Endodermal cell (in vitro differentiated cells): Measurements from ENCODE around the gene CR2. TPM values are rescaled to one million over a fixed set of nuclear protein-coding genes. Genes with fewer than 3 reads are reported as not detected.

Experiments
- DNase-seq: peaks from one replicate; pipeline ENCODE4 v3.0.0-alpha.2; 2017
- H3K27ac ChIP-seq: 2 replicates; pipeline ENCODE4 v1.5.1; 2013; ENCODE audit warnings: mild to moderate bottlenecking, low read depth, low read length, moderate library complexity
- H3K27me3 ChIP-seq: 2 replicates; pipeline ENCODE4 v1.6.1; 2013; ENCODE audit warnings: mild to moderate bottlenecking, low read length, moderate library complexity; ENCODE audit not compliant: insufficient read depth, control insufficient read depth, poor library complexity, severe bottlenecking
- H3K36me3 ChIP-seq: 2 replicates; pipeline ENCODE4 v1.7.0; 2013; ENCODE audit warnings: mild to moderate bottlenecking, low read length, moderate library complexity; ENCODE audit not compliant: control insufficient read depth, insufficient read depth
- H3K4me1 ChIP-seq: one replicate; pipeline ENCODE4 v1.7.0; 2013; ENCODE audit warnings: low read length; ENCODE audit not compliant: control insufficient read depth, insufficient read depth
- H3K4me3 ChIP-seq: 2 replicates; pipeline ENCODE4 v1.5.1; 2013; ENCODE audit warnings: mild to moderate bottlenecking, low read length, moderate library complexity
- H3K9ac ChIP-seq: 2 replicates; pipeline ENCODE4 v1.6.1; 2013; ENCODE audit warnings: mild to moderate bottlenecking, low read length, moderate library complexity; ENCODE audit not compliant: poor library complexity, severe bottlenecking; ENCODE audit errors: extremely low read depth
- H3K9me3 ChIP-seq: 2 replicates; pipeline ENCODE4 v1.6.1; 2013; ENCODE audit warnings: mild to moderate bottlenecking, low read length, moderate library complexity; ENCODE audit not compliant: control insufficient read depth
- H3K27ac Mint-ChIP-seq: 2 replicates; pipeline ENCODE4 v1.8.0; 2020; ENCODE audit warnings: mixed read lengths
- H3K27me3 Mint-ChIP-seq: 2 replicates; pipeline ENCODE4 v1.8.0; 2021; ENCODE audit warnings: mild to moderate bottlenecking, mixed read lengths; ENCODE audit not compliant: insufficient read depth
- H3K36me3 Mint-ChIP-seq: 2 replicates; pipeline ENCODE4 v1.8.0; 2020; ENCODE audit warnings: low read depth, mixed read lengths
- H3K4me1 Mint-ChIP-seq: 2 replicates; pipeline ENCODE4 v1.8.0; 2020; ENCODE audit warnings: mixed read lengths
- H3K4me3 Mint-ChIP-seq: 2 replicates; pipeline ENCODE4 v1.8.0; 2020; ENCODE audit warnings: mild to moderate bottlenecking, moderate library complexity, mixed read lengths
- H3K9me3 Mint-ChIP-seq: 2 replicates; pipeline ENCODE4 v1.8.0; 2020; ENCODE audit warnings: mild to moderate bottlenecking, mixed read lengths
- WGBS, 2 experiments: methylation state at CpG; one replicate each; pipeline versions ENCODE4 v1.1.5 to v1.1.7; 2013; ENCODE audit warnings: missing lambda C conversion rate in 2 of 2, mixed read lengths in 1 of 2; ENCODE audit not compliant: insufficient coverage in 1 of 2, insufficient read length in 1 of 2; 5-methylcytosine and 5-hydroxymethylcytosine counted together
- total RNA-seq, 2 donors: library from RNA; stranded (reverse); fragmentation: NEBNext Ultra II Directional in 1 of 2; extraction: Animal tissue kit (Norgen Biotek cat#: 25700) in 1 of 2; gene quantifications; 2 replicates in 1 of 2; 3 replicates in 1 of 2; pipeline ENCODE4 v1.2.1, GENCODE V29; 2021
- TF ChIP-seq, protein P1 (sequence below): fragments of 200-600 bp; sonication (generic); conservative IDR thresholded peaks from 2 replicates; pipeline ENCODE4 v1.5.0; 2021; ENCODE audit warnings: antibody characterized with exemption, mild to moderate bottlenecking

CR2 gene
- total RNA-seq, 2 donors from 2014 or later: 0.48 to 2.1 TPM

- H3K4me3 ChIP-seq: peak overlapping the region; percentile 76
- H3K27me3 ChIP-seq: peaks cover 98% of the 10 kb centered on the region
- no peaks in the 10 kb centered on the region for H3K36me3 ChIP-seq
- TF ChIP-seq, protein P1, sequence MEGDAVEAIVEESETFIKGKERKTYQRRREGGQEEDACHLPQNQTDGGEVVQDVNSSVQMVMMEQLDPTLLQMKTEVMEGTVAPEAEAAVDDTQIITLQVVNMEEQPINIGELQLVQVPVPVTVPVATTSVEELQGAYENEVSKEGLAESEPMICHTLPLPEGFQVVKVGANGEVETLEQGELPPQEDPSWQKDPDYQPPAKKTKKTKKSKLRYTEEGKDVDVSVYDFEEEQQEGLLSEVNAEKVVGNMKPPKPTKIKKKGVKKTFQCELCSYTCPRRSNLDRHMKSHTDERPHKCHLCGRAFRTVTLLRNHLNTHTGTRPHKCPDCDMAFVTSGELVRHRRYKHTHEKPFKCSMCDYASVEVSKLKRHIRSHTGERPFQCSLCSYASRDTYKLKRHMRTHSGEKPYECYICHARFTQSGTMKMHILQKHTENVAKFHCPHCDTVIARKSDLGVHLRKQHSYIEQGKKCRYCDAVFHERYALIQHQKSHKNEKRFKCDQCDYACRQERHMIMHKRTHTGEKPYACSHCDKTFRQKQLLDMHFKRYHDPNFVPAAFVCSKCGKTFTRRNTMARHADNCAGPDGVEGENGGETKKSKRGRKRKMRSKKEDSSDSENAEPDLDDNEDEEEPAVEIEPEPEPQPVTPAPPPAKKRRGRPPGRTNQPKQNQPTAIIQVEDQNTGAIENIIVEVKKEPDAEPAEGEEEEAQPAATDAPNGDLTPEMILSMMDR: no peak
- H3K4me1 ChIP-seq: no peaks in the 10 kb centered on the region
- 71 to 78% methylated on average over 6 of the region's 6 CpGs for WGBS, 2 experiments
- no peaks in the 10 kb centered on the region for H3K4me1 Mint-ChIP-seq
- peaks cover 29% of the 10 kb centered on the region for H3K27me3 Mint-ChIP-seq
- H3K4me3 Mint-ChIP-seq: peak overlapping the region; percentile 53
- H3K27ac ChIP-seq: no peak overlapping the region
- H3K9me3 ChIP-seq: no peaks in the 10 kb centered on the region
- no peak for DNase-seq
- H3K36me3 Mint-ChIP-seq: no peaks in the 10 kb centered on the region
- no peak overlapping the region for H3K27ac Mint-ChIP-seq
- no peak overlapping the region for H3K9ac ChIP-seq
- H3K9me3 Mint-ChIP-seq: no peaks in the 10 kb centered on the region
Observed at GRCh38 chr1:207455183-207455754, 1.1 kb downstream of the CR2 start.

- Mint-ChIP-seq H3K9me3 (no peaks in the 10 kb centered on the region), H3K27ac (no peak overlapping the region), H3K36me3 (no peaks in the 10 kb centered on the region), H3K27me3 (peaks cover 12% of the 10 kb centered on the region), H3K4me1 (no peaks in the 10 kb centered on the region), H3K4me3 (no peak overlapping the region)
- TF ChIP-seq, protein P1: no peak
- H3K4me1 ChIP-seq: no peaks in the 10 kb centered on the region
- H3K9me3 ChIP-seq: no peaks in the 10 kb centered on the region
- 83 to 100% methylated on average over 1 of the region's 1 CpG for WGBS, 2 experiments
- no peak overlapping the region for H3K9ac ChIP-seq
- no peak overlapping the region for H3K27ac ChIP-seq
- no peak overlapping the region for H3K4me3 ChIP-seq
- H3K36me3 ChIP-seq: no peaks in the 10 kb centered on the region
- DNase-seq: no peak
- H3K27me3 ChIP-seq: peaks cover 87% of the 10 kb centered on the region
Observed at GRCh38 chr1:207458414-207458813, 4.3 kb downstream of the CR2 start.

- H3K9me3 Mint-ChIP-seq: no peaks in the 10 kb centered on the region
- no peaks in the 10 kb centered on the region for H3K36me3 ChIP-seq
- no peaks in the 10 kb centered on the region for H3K4me1 Mint-ChIP-seq
- H3K9ac ChIP-seq: no peak overlapping the region
- H3K27me3 ChIP-seq: peaks cover 87% of the 10 kb centered on the region
- H3K9me3 ChIP-seq: no peaks in the 10 kb centered on the region
- H3K27me3 Mint-ChIP-seq: peaks cover 8% of the 10 kb centered on the region
- WGBS, 2 experiments: 91% methylated on average over 2 of the region's 2 CpGs; no CpG with 5 or more reads in 1 of the 2 experiments
- no peaks in the 10 kb centered on the region for H3K36me3 Mint-ChIP-seq
- no peak overlapping the region for H3K27ac ChIP-seq
- TF ChIP-seq, protein P1: no peak
- H3K27ac Mint-ChIP-seq: no peak overlapping the region
- no peak overlapping the region for H3K4me3 Mint-ChIP-seq
- no peak overlapping the region for H3K4me3 ChIP-seq
- DNase-seq: no peak
- H3K4me1 ChIP-seq: no peaks in the 10 kb centered on the region
Observed at GRCh38 chr1:207459008-207459407, 4.9 kb downstream of the CR2 start.
